HG02840 (cell line): Measurements from ENCODE around the gene DEPP1.
A peak's percentile ranks its signal among the peaks of the same experiment; 100 is the strongest.

Experiments used
- ATAC-seq: cut with Tn5 transposase; IDR thresholded peaks from one replicate; pipeline ENCODE4 v1.9.1; 2021; ENCODE audit warnings: mild to moderate bottlenecking, moderate library complexity, moderate number of reproducible peaks; ENCODE audit not compliant: unreplicated experiment, low FRiP score

Gene DEPP1

GRCh38 chr10:44956717-44957706, 21.6 kb downstream of the DEPP1 start:
- ATAC-seq = no peak

GRCh38 chr10:44956226-44956625, 22.4 kb downstream of the DEPP1 start:
- no peak for ATAC-seq

- no peak for ATAC-seq
Measured at GRCh38 chr10:44955413-44956070, 23.1 kb downstream of the DEPP1 start.

- no peak for ATAC-seq
Measured at GRCh38 chr10:44954962-44955361, 23.6 kb downstream of the DEPP1 start.

GRCh38 chr10:44954042-44954441, 24.6 kb downstream of the DEPP1 start:
- ATAC-seq = no peak

- ATAC-seq = no peak
Measured at GRCh38 chr10:44952779-44953231, 25.8 kb downstream of the DEPP1 start.

GRCh38 chr10:44951576-44952226, 26.9 kb downstream of the DEPP1 start:
- ATAC-seq = no peak

GRCh38 chr10:44950326-44951225, 28.0 kb downstream of the DEPP1 start:
- no peak for ATAC-seq

- no peak for ATAC-seq
Measured at GRCh38 chr10:44949915-44950314, 28.7 kb downstream of the DEPP1 start.

GRCh38 chr10:44949127-44949802, 29.3 kb downstream of the DEPP1 start:
- no peak for ATAC-seq

- no peak for ATAC-seq
Measured at GRCh38 chr10:44948642-44949041, 30.0 kb downstream of the DEPP1 start.

- peak; percentile 64 for ATAC-seq
Measured at GRCh38 chr10:44947371-44948152, 31.0 kb downstream of the DEPP1 start.

- no peak for ATAC-seq
Measured at GRCh38 chr10:44946205-44946604, 32.4 kb downstream of the DEPP1 start.

GRCh38 chr10:44944354-44944753, 34.3 kb downstream of the DEPP1 start:
- no peak for ATAC-seq

- no peak for ATAC-seq
Measured at GRCh38 chr10:44939691-44940401, 38.8 kb downstream of the DEPP1 start.

GRCh38 chr10:44938956-44939355, 39.7 kb downstream of the DEPP1 start:
- ATAC-seq = no peak

- ATAC-seq = no peak
Measured at GRCh38 chr10:44937196-44938005, 41.2 kb downstream of the DEPP1 start.
